ENCODE results near the gene URM1. TPM values are rescaled to one million over a fixed set of nuclear protein-coding genes. Genes with fewer than 3 reads are reported as not detected.
A peak's percentile ranks its signal among the peaks of the same experiment; 100 is the strongest.

The URM1 gene
- total RNA-seq, 1 experiment from 2014 or later, result 46.6 TPM

DNA sequence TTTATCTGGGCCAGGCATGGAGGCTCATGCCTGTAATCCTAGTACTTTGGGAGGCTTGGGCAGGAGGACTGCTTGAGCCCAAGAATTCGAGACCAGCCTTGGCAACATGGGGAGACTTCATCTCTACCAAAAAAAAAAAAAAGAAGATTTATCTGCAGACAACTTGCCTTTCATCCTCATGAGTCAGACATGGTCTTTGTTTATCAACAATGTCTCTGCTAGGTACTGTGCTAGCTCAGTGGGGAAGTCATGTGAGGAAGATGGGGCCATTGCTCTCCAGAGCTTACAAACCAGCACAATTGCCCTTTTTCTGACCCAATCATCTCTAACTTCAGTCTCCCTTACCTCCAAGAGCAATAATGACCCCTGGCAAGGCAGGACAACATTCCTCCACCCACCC is 1.6 kb downstream of the URM1 start:
- Histone ChIP-seq H2BK12ac (ENCODE audit: insufficient read length, low read depth, low read length) (no peak overlapping the region), H3K9ac (ENCODE audit: extremely low read depth, insufficient read length, low read length) (no peak overlapping the region), H3K79me1 (ENCODE audit: insufficient read depth, low read depth, low read length, poor library complexity, severe bottlenecking) (peaks cover 16% of the 10 kb centered on the region), H2BK5ac (ENCODE audit: insufficient read length, low read length) (no peak overlapping the region), H2BK15ac (ENCODE audit: low read depth, low read length) (no peak overlapping the region), H3K23ac (ENCODE audit: insufficient read length, low read depth, low read length) (no peak overlapping the region), H2AK5ac (ENCODE audit: insufficient read length, low read length) (no peak overlapping the region), H2AFZ (ENCODE audit: low read length) (no peak overlapping the region), H3T11ph (ENCODE audit: low read length) (no peak overlapping the region), H4K91ac (ENCODE audit: insufficient read length, low read depth, low read length) (no peak overlapping the region), H2BK120ac (ENCODE audit: low read depth, low read length, poor library complexity, severe bottlenecking) (no peak overlapping the region), H3K56ac (ENCODE audit: insufficient read length, low read depth, low read length) (no peak overlapping the region), H3K14ac (ENCODE audit: insufficient read depth, low read length) (no peak overlapping the region), H3K4ac (ENCODE audit: low read depth, low read length) (no peak overlapping the region), H4K8ac (replicated peaks; ENCODE audit: insufficient read length, low read depth, low read length) (no peak overlapping the region), H3K9me3 (ENCODE audit: control insufficient read depth, low read depth, low read length) (no peaks in the 10 kb centered on the region), H3K79me2 (ENCODE audit: insufficient read depth, low read length) (peaks cover 8% of the 10 kb centered on the region; the same call in 1 of the 2 replicates), H3K18ac (ENCODE audit: insufficient read length, low read depth, low read length) (no peak overlapping the region), H4K20me1 (ENCODE audit: control insufficient read depth, insufficient read depth, insufficient read length) (no peaks in the 10 kb centered on the region), H3K4me2 (ENCODE audit: insufficient read depth, insufficient read length, low read length) (no peak overlapping the region), H3K23me2 (ENCODE audit: insufficient read length, low read depth, low read length, poor library complexity, severe bottlenecking) (no peaks in the 10 kb centered on the region), H2BK20ac (ENCODE audit: low read depth, low read length, poor library complexity, severe bottlenecking) (no peak overlapping the region), H3K4me1 (ENCODE audit: insufficient read depth, low read length) (peaks cover 3% of the 10 kb centered on the region; the same call in 1 of the 2 replicates), H3K27me3 (ENCODE audit: insufficient read depth, low read length) (peaks cover 4% of the 10 kb centered on the region; the same call in 1 of the 2 replicates), H3K27ac (ENCODE audit: insufficient read length, low read depth, low read length) (no peak overlapping the region), H4K5ac (ENCODE audit: insufficient read length, low read depth, low read length) (no peak overlapping the region)
- no peak for DNase-seq
- H3K4me1 Mint-ChIP-seq, result peaks cover 20 to 22% of the 10 kb centered on the region in 2 experiments
- WGBS (ENCODE audit: extremely low coverage, insufficient read length, low lambda C conversion rate), result no CpG with 5 or more reads among the region's 1 CpG
- H3K27ac Mint-ChIP-seq, result no peak overlapping the region; a peak in 1 of 7 replicates
- peak overlapping the region; percentile 95 to 99 for H3K4me3 Mint-ChIP-seq
- TF ChIP-seq, protein P1, sequence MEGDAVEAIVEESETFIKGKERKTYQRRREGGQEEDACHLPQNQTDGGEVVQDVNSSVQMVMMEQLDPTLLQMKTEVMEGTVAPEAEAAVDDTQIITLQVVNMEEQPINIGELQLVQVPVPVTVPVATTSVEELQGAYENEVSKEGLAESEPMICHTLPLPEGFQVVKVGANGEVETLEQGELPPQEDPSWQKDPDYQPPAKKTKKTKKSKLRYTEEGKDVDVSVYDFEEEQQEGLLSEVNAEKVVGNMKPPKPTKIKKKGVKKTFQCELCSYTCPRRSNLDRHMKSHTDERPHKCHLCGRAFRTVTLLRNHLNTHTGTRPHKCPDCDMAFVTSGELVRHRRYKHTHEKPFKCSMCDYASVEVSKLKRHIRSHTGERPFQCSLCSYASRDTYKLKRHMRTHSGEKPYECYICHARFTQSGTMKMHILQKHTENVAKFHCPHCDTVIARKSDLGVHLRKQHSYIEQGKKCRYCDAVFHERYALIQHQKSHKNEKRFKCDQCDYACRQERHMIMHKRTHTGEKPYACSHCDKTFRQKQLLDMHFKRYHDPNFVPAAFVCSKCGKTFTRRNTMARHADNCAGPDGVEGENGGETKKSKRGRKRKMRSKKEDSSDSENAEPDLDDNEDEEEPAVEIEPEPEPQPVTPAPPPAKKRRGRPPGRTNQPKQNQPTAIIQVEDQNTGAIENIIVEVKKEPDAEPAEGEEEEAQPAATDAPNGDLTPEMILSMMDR (conservative IDR thresholded peaks at IDR 0.05), result no peak
- peaks cover 0 to 4% of the 10 kb centered on the region in 2 experiments; a peak in 1 of 5 replicates for H3K9me3 Mint-ChIP-seq
- H3K36me3 Mint-ChIP-seq (ENCODE audit: insufficient read depth in 1 of 3, low read depth in 3 of 3), result peaks cover 0 to 6% (median 0%) of the 10 kb centered on the region in 3 experiments; a peak in 4 of 7 replicates
- H3K27me3 Mint-ChIP-seq (ENCODE audit: low read depth), result peaks cover 33% of the 10 kb centered on the region

Data from H9 (cell line).